H1 (cell line): Measurements from ENCODE around the gene CLRN2. TPM values are rescaled to one million over a fixed set of nuclear protein-coding genes. Genes with fewer than 3 reads are reported as not detected.

Experiments used
- CTCF ChIA-PET: fragments of 300-600 bp; sonication (Branson Sonifier 250); formaldehyde crosslinking; loops from one replicate; lab custom pipeline; 2021; ENCODE audit not compliant: partially characterized antibody; lab: Charles Lee
- POLR2A ChIA-PET: fragments of 300-600 bp; sonication (Branson Sonifier 250); formaldehyde crosslinking; loops from one replicate; lab custom pipeline; 2021; ENCODE audit warnings: inconsistent platforms; ENCODE audit not compliant: partially characterized antibody; lab: Charles Lee
- DNase-seq, 2 experiments: peaks; one replicate each; pipeline versions ENCODE4 v3.0.0 to v3.0.0-alpha.2; 2010 to 2022; ENCODE audit warnings: low spot score in 2 of 2, low read depth in 1 of 2, mixed read lengths in 1 of 2
- FAIRE-seq: peaks from 2 replicates; lab custom pipeline; 2011; peaks lifted over from hg19 to GRCh38; lab: Jason Lieb, UNC
- H2AFZ ChIP-seq: 2 replicates; pipeline ENCODE4 v1.8.1; 2012; ENCODE audit warnings: low read length, inconsistent platforms
- H2AK5ac ChIP-seq: 2 replicates; pipeline ENCODE4 v1.6.1; 2013; ENCODE audit warnings: low read depth, low read length
- H2BK120ac ChIP-seq: replicated peaks from 2 replicates; pipeline ENCODE3; 2013; ENCODE audit warnings: low read depth, low read length, inconsistent platforms
- H2BK12ac ChIP-seq: 2 replicates; pipeline ENCODE4 v1.6.1; 2013; ENCODE audit warnings: low read depth, low read length
- H2BK15ac ChIP-seq: 2 replicates; pipeline ENCODE4 v1.6.1; 2013; ENCODE audit warnings: low read length
- H2BK20ac ChIP-seq: 2 replicates; pipeline ENCODE4 v1.6.1; 2013; ENCODE audit warnings: low read length
- H2BK5ac ChIP-seq: 2 replicates; pipeline ENCODE4 v1.6.1; 2013; ENCODE audit warnings: low read depth, low read length
- H3K14ac ChIP-seq: 2 replicates; pipeline ENCODE4 v1.6.1; 2013; ENCODE audit warnings: inconsistent platforms; ENCODE audit not compliant: insufficient read length
- H3K18ac ChIP-seq: 2 replicates; pipeline ENCODE4 v1.6.1; 2013; ENCODE audit warnings: low read length; ENCODE audit errors: extremely low read depth
- H3K23ac ChIP-seq: 2 replicates; pipeline ENCODE4 v1.6.1; 2013; ENCODE audit warnings: inconsistent platforms; ENCODE audit not compliant: insufficient read length
- H3K23me2 ChIP-seq: 2 replicates; pipeline ENCODE4 v1.6.1; 2013; ENCODE audit warnings: low read depth, low read length
- H3K27ac ChIP-seq: 2 replicates; pipeline ENCODE4 v1.6.1; 2011; ENCODE audit warnings: low read depth, low read length, inconsistent platforms
- H3K27me3 ChIP-seq, 4 experiments: replicated peaks in 1 of 4; 1 replicate in 1 of 4; 2 replicates in 3 of 4; pipeline versions ENCODE4 v1.6.1 to v1.8.1; 2011 to 2013; ENCODE audit warnings: low read length in 3 of 4, mild to moderate bottlenecking in 3 of 4, inconsistent platforms in 2 of 4, mixed read lengths in 2 of 4, moderate library complexity in 1 of 4; ENCODE audit not compliant: control insufficient read depth in 3 of 4, insufficient read depth in 3 of 4; ENCODE audit errors: extremely low read depth in 1 of 4
- H3K36me3 ChIP-seq, 4 experiments: 2 replicates each; pipeline versions ENCODE4 v1.6.1 to v1.8.1; 2011 to 2013; ENCODE audit warnings: mild to moderate bottlenecking in 4 of 4, low read length in 3 of 4, moderate library complexity in 2 of 4, control low read depth in 1 of 4, inconsistent platforms in 1 of 4; ENCODE audit not compliant: insufficient read depth in 4 of 4, control insufficient read depth in 2 of 4
- H3K4ac ChIP-seq: replicated peaks from 2 replicates; pipeline ENCODE3; 2013; ENCODE audit warnings: low read length, low read depth, mixed read lengths, inconsistent platforms; ENCODE audit not compliant: insufficient read length
- H3K4me1 ChIP-seq, 4 experiments: replicated peaks in 1 of 4; 1 replicate in 1 of 4; 2 replicates in 3 of 4; pipeline versions ENCODE4 v1.6.1 to v1.8.1; 2011 to 2013; ENCODE audit warnings: low read length in 3 of 4, inconsistent platforms in 2 of 4, mixed read lengths in 1 of 4; ENCODE audit not compliant: insufficient read depth in 4 of 4, control insufficient read depth in 3 of 4
- H3K4me2 ChIP-seq, 2 experiments: 2 replicates each; pipeline versions ENCODE4 v1.6.1 to v1.8.1; 2011 to 2013; ENCODE audit warnings: low read depth in 2 of 2, low read length in 2 of 2, control low read depth in 1 of 2, inconsistent platforms in 1 of 2, mild to moderate bottlenecking in 1 of 2; ENCODE audit not compliant: insufficient read depth in 1 of 2
- H3K4me3 ChIP-seq, 4 experiments: fragments of 200-600, 300-600 bp in 1 of 4; sonication (generic), shearing (Covaris generic), sonication (Bioruptor Twin) in 1 of 4; 2 replicates each; pipeline versions ENCODE4 v1.5.1 to v1.8.1; 2011 to 2016; ENCODE audit warnings: low read length in 4 of 4, low read depth in 3 of 4, control low read depth in 2 of 4, inconsistent platforms in 2 of 4, mild to moderate bottlenecking in 2 of 4, mixed read lengths in 1 of 4, moderate library complexity in 1 of 4; ENCODE audit not compliant: insufficient read depth in 2 of 4; ENCODE audit errors: extremely low read depth in 1 of 4
- H3K56ac ChIP-seq: replicated peaks from 2 replicates; pipeline ENCODE3; 2013; ENCODE audit warnings: low read depth, mild to moderate bottlenecking, mixed read lengths, low read length, inconsistent platforms; ENCODE audit not compliant: insufficient read length
- H3K79me1 ChIP-seq: 2 replicates; pipeline ENCODE4 v1.6.1; 2013; ENCODE audit warnings: low read depth, low read length, control low read depth
- H3K79me2 ChIP-seq, 2 experiments: 2 replicates each; pipeline versions ENCODE4 v1.6.1 to v1.8.1; 2012 to 2013; ENCODE audit warnings: low read length in 2 of 2, mild to moderate bottlenecking in 2 of 2, inconsistent platforms in 1 of 2; ENCODE audit not compliant: insufficient read depth in 2 of 2, control insufficient read depth in 1 of 2
- H3K9ac ChIP-seq, 4 experiments: replicated peaks in 1 of 4; 1 replicate in 1 of 4; 2 replicates in 3 of 4; pipeline versions ENCODE4 v1.6.1 to v1.8.1; 2011 to 2013; ENCODE audit warnings: low read depth in 3 of 4, low read length in 3 of 4, control low read depth in 2 of 4, mild to moderate bottlenecking in 2 of 4, moderate library complexity in 2 of 4, inconsistent platforms in 1 of 4; ENCODE audit errors: extremely low read depth in 1 of 4
- H3K9me3 ChIP-seq, 2 experiments: 2 replicates each; pipeline versions ENCODE4 v1.6.1 to v1.8.1; 2012 to 2013; ENCODE audit warnings: mild to moderate bottlenecking in 2 of 2, moderate library complexity in 2 of 2, control low read depth in 1 of 2, inconsistent platforms in 1 of 2, low read depth in 1 of 2, low read length in 1 of 2, mixed read lengths in 1 of 2; ENCODE audit not compliant: insufficient read depth in 2 of 2
- H4K20me1 ChIP-seq, 2 experiments: replicated peaks in 1 of 2; 2 replicates each; pipeline versions ENCODE3 to v1.8.1; 2011 to 2013; ENCODE audit warnings: inconsistent platforms in 2 of 2, low read length in 2 of 2, mild to moderate bottlenecking in 1 of 2; ENCODE audit not compliant: insufficient read depth in 2 of 2, control insufficient read depth in 1 of 2
- H4K5ac ChIP-seq: 2 replicates; pipeline ENCODE4 v1.6.1; 2013; ENCODE audit warnings: low read length, low read depth, mixed read lengths, inconsistent platforms; ENCODE audit not compliant: insufficient read length
- H4K8ac ChIP-seq: 2 replicates; pipeline ENCODE4 v1.8.0; 2013; ENCODE audit warnings: mild to moderate bottlenecking, moderate library complexity, low read length, inconsistent platforms; ENCODE audit not compliant: insufficient read depth; ENCODE audit errors: extremely low read depth
- H4K91ac ChIP-seq: replicated peaks from 2 replicates; pipeline ENCODE3; 2013; ENCODE audit warnings: low read length, mixed read lengths, inconsistent platforms; ENCODE audit not compliant: insufficient read length
- ATF2 ChIP-seq: IDR thresholded peaks from 2 replicates; pipeline ENCODE4 v1.6.1; 2012; ENCODE audit warnings: low read length, inconsistent platforms
- YY1 ChIP-seq: IDR thresholded peaks from 2 replicates; pipeline ENCODE4 v1.6.1; 2011; ENCODE audit warnings: low read depth, mild to moderate bottlenecking, low read length
- WGBS, 2 experiments: shearing (Covaris generic) in 1 of 2; methylation state at CpG; one replicate each; pipeline versions ENCODE4 v1.1.6 to v1.1.7; 2013 to 2015; ENCODE audit warnings: low lambda C conversion rate in 2 of 2, mixed read lengths in 2 of 2, inconsistent platforms in 1 of 2, low coverage in 1 of 2, missing lambda C conversion rate in 1 of 2; ENCODE audit not compliant: insufficient replicate concordance in 2 of 2, insufficient coverage in 1 of 2, insufficient read length in 1 of 2; ENCODE audit errors: extremely low coverage in 1 of 2, missing lambda C conversion rate in 1 of 2; 5-methylcytosine and 5-hydroxymethylcytosine counted together
- polyA plus RNA-seq, 7 experiments: library from polyadenylated mRNA; depleted of rRNA in 3 of 7; stranded (reverse) in 5 of 7; unstranded in 2 of 7; fragments of >200 nt in 5 of 7; fragments of 200-250 nt in 2 of 7; gene quantifications; 1 replicate in 5 of 7; 2 replicates in 1 of 7; 4 replicates in 1 of 7; pipeline versions ENCODE4 v1.2.1 to v1.2.3, GENCODE V29; 2011 to 2013; ENCODE audit warnings: missing spikeins in 2 of 7, mixed read lengths in 2 of 7
- total RNA-seq: library from RNA; stranded (reverse); fragmentation: NEBNext Ultra II Directional; extraction: Animal tissue kit (Norgen Biotek cat#: 25700); gene quantifications from 2 replicates; pipeline ENCODE4 v1.2.1, GENCODE V29; 2021

The CLRN2 gene
- total and polyA plus RNA-seq, 2 of the 8 experiments (the other 6 are each of a cell fraction or from before 2014, with no cell fraction given), result not detected

- ChIA-PET CTCF (interaction anchor here (0.7 to 2.9 kb wide), 4 partner anchors 18 to 115 kb away, joined by 3 to 28 read pairs (median 4); no protein-coding TSS in a partner anchor), POLR2A (no interaction called here)
- no peaks in the 10 kb centered on the region for H3K9me3 ChIP-seq
- H3K14ac ChIP-seq, result no peak overlapping the region
- H2AFZ ChIP-seq, result no peak overlapping the region
- H2BK12ac ChIP-seq, result no peak overlapping the region
- no peaks in the 10 kb centered on the region for H3K27me3 ChIP-seq
- H3K4ac ChIP-seq, result no peak overlapping the region
- no peak overlapping the region for H2BK15ac ChIP-seq
- H2BK20ac ChIP-seq, result no peak overlapping the region
- H4K8ac ChIP-seq, result no peak overlapping the region
- no peak overlapping the region for H3K4me3 ChIP-seq
- no peak for TF ChIP-seq ATF2
- TF ChIP-seq YY1, result no peak
- TF ChIP-seq, all 59 proteins: peak for 0
- Histone ChIP-seq H3K23me2 (0 out of 2 replicates have a peak, but pooled peaks cover 3% of the 10 kb centered on the region), H3K56ac (no peak overlapping the region), H3K18ac (no peak overlapping the region), H3K23ac (no peak overlapping the region), H3K79me1 (no peaks in the 10 kb centered on the region), H3K36me3 (no peaks in the 10 kb centered on the region), H3K4me2 (no peak overlapping the region), H4K20me1 (no peaks in the 10 kb centered on the region), H3K27ac (no peak overlapping the region), H2BK120ac (no peak overlapping the region), H2AK5ac (no peak overlapping the region), H4K91ac (no peak overlapping the region), H4K5ac (no peak overlapping the region), H3K79me2 (no peaks in the 10 kb centered on the region), H3K9ac (no peak overlapping the region), H2BK5ac (no peak overlapping the region), H3K4me1 (peaks cover 0 to 4% (median 2%) of the 10 kb centered on the region in 4 experiments; a peak in 4 of 7 replicates)
- DNase-seq, result no peak
- FAIRE-seq, result no peak
- WGBS, 2 experiments, result 92% methylated on average over 12 of the region's 12 CpGs; no CpG with 5 or more reads in 1 of the 2 experiments
Observed at GRCh38 chr4:17546678-17547077, 31.7 kb downstream of the CLRN2 start.
